OCI-LY1 (cell line): ENCODE data around the gene GULP1.

Experiments
- CTCF ChIP-seq: fragments of 200-600 bp; sonication (generic), shearing (Covaris generic); IDR thresholded peaks from 2 replicates; pipeline ENCODE4 v1.5.1; 2017; ENCODE audit warnings: mild to moderate bottlenecking, antibody characterized with exemption, low read length, moderate library complexity, mixed read lengths
- EZH2 ChIP-seq: fragments of 200-600 bp; sonication (generic), shearing (Covaris generic); IDR thresholded peaks from 2 replicates; pipeline ENCODE4 v1.8.0; 2017; ENCODE audit warnings: borderline replicate concordance, mixed run types, mild to moderate bottlenecking, antibody characterized with exemption, low read length, moderate library complexity, mixed read lengths

- TF ChIP-seq CTCF (no peak), EZH2 (no peak)
Observed at GRCh38 chr2:188481474-188481873, 189.8 kb downstream of the GULP1 start.
